ENCODE data around the gene TMPRSS3.
A peak's percentile ranks its signal among the peaks of the same experiment; 100 is the strongest.

Gene TMPRSS3

GRCh38 chr21:42332557-42333317, 63.1 kb downstream of the TMPRSS3 start:
- TF ChIP-seq, protein P1, sequence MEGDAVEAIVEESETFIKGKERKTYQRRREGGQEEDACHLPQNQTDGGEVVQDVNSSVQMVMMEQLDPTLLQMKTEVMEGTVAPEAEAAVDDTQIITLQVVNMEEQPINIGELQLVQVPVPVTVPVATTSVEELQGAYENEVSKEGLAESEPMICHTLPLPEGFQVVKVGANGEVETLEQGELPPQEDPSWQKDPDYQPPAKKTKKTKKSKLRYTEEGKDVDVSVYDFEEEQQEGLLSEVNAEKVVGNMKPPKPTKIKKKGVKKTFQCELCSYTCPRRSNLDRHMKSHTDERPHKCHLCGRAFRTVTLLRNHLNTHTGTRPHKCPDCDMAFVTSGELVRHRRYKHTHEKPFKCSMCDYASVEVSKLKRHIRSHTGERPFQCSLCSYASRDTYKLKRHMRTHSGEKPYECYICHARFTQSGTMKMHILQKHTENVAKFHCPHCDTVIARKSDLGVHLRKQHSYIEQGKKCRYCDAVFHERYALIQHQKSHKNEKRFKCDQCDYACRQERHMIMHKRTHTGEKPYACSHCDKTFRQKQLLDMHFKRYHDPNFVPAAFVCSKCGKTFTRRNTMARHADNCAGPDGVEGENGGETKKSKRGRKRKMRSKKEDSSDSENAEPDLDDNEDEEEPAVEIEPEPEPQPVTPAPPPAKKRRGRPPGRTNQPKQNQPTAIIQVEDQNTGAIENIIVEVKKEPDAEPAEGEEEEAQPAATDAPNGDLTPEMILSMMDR (IDR thresholded peaks at IDR 0.05; ENCODE audit: control extremely low read depth, extremely low read depth, low read depth, missing control alignments): no peak
- ChIA-PET POLR2A (no interaction called here), CTCF (interaction anchor here (0.9 kb wide), 1 partner anchor 23 kb away, joined by 5 read pairs; no protein-coding TSS in a partner anchor)
- DNase-seq (ENCODE audit: extremely low spot score): no peak

DNA sequence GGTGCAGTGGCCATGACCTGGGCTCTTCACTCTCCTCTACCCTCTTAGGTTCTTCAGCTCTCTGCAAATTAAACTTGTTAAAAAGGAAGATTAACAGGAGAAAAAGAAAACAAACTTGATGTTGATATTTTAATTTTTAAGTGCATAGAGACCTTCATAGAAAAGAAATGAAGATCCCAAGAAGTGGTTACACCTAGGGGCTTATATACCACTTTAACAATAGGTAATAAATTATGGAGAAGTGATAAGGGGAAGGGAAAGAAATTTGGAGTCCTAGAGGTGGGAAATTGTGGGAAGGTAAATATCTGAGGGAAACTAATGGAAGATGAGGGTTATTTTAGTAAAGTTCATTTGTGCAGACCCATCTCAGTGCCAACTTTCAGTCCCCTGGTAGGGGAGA, 64.2 kb downstream of the TMPRSS3 start:
- ChIA-PET POLR2A (no interaction called here), CTCF (interaction anchor here (2.8 kb wide), 1 partner anchor 22 kb away, joined by 10 read pairs; no protein-coding TSS in a partner anchor)
- TF ChIP-seq, protein P1 (IDR thresholded peaks at IDR 0.05; ENCODE audit: control extremely low read depth, extremely low read depth, low read depth, missing control alignments): no peak
- no peak for DNase-seq (ENCODE audit: extremely low spot score)

DNA sequence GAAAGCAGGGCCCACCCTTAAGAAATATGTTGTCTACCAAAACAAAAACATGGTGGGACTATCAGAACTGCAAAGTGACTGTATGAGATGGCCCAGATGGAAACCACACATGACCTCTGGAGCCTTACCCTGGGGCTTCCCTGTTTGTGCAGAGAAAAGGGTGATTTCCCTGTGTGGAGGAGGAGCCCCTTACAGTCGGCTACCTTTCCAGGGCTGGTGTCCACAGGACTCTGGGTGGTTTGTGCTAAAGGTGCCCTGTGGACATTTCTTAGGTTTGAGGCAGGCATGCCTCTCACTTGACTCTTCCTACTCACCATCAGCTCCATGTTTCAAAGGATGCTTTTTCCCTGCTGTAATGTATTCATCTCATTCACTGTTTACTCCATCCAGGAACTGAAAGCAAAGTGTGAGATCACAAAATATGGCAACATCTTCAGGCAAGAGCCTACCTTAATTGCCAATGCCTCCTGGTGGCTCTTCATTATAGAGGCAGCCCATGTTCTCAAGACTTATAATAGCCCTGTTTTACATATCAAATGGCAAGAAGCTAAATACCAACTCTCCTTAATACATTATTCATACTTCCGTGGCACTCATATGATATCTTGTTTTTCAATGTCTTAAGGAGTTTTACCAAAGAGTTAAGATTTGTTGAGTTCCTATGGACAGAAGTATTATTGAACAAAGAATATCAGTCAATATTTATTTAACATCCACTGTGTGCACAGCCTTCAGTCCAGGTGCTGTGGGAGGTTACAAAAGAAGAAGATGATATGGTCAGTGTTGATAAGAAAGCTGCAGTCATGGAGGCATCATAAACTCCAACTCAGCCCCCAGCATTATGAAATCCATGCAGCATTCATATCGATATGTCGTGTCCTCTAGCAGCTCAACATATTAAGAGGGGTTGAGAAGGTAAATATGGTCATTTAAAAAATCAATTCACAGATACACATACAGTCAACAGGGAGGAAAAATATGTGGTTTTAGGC, 65.2 kb downstream of the TMPRSS3 start:
- DNase-seq (ENCODE audit: extremely low spot score): peak; percentile 52
- TF ChIP-seq, protein P1 (IDR thresholded peaks at IDR 0.05; ENCODE audit: control extremely low read depth, extremely low read depth, low read depth, missing control alignments): no peak
- CTCF ChIA-PET: interaction anchor here (0.6 to 2.8 kb wide), 6 partner anchors 12 to 91 kb away, joined by 3 to 10 read pairs (median 3); no protein-coding TSS in a partner anchor
- POLR2A ChIA-PET: interaction anchor here (0.9 kb wide), 1 partner anchor 17 kb away, joined by 3 read pairs; no protein-coding TSS in a partner anchor

- POLR2A ChIA-PET: no interaction called here
- TF ChIP-seq, protein P1 (IDR thresholded peaks at IDR 0.05; ENCODE audit: control extremely low read depth, extremely low read depth, low read depth, missing control alignments): no peak
- DNase-seq (ENCODE audit: extremely low spot score): no peak
- CTCF ChIA-PET: interaction anchor here (0.7 to 3.7 kb wide), 2 partner anchors 15 to 126 kb away, joined by 3 to 25 read pairs; no protein-coding TSS in a partner anchor
Measured at GRCh38 chr21:42324896-42325295, 71.0 kb downstream of the TMPRSS3 start.

All from GM10248 (cell line).